ENCODE results near the gene AKAP13.

The AKAP13 gene

GRCh38 chr15:85607141-85607806 lies 226.9 kb downstream of the AKAP13 start:
- no peak for DNase-seq

- no peak for DNase-seq
These were observed 227.4 kb downstream of the AKAP13 start for GRCh38 chr15:85607842-85608241.

- DNase-seq: no peak
These were observed 229.1 kb downstream of the AKAP13 start for GRCh38 chr15:85609492-85609891.

GRCh38 chr15:85611361-85611760 lies 231.0 kb downstream of the AKAP13 start:
- DNase-seq: no peak

GRCh38 chr15:85614059-85614458 lies 233.7 kb downstream of the AKAP13 start:
- no peak for DNase-seq

GRCh38 chr15:85615930-85616329 lies 235.5 kb downstream of the AKAP13 start:
- DNase-seq: no peak

- no peak for DNase-seq
These were observed 236.2 kb downstream of the AKAP13 start for GRCh38 chr15:85616549-85617110.

- DNase-seq: no peak
These were observed 237.8 kb downstream of the AKAP13 start for GRCh38 chr15:85618228-85618505.

GRCh38 chr15:85618956-85619491 lies 238.6 kb downstream of the AKAP13 start:
- DNase-seq: peak; percentile 45 to 49

GRCh38 chr15:85619992-85620689 lies 239.7 kb downstream of the AKAP13 start:
- DNase-seq: no peak

- DNase-seq: no peak
These were observed 240.3 kb downstream of the AKAP13 start for GRCh38 chr15:85620690-85621049.

- no peak for DNase-seq
These were observed 240.7 kb downstream of the AKAP13 start for GRCh38 chr15:85621094-85621493.

GRCh38 chr15:85622221-85622831 lies 241.9 kb downstream of the AKAP13 start:
- no peak for DNase-seq

- DNase-seq: no peak
These were observed 243.1 kb downstream of the AKAP13 start for GRCh38 chr15:85623315-85624049.

- DNase-seq: no peak
These were observed 243.9 kb downstream of the AKAP13 start for GRCh38 chr15:85624291-85624801.

- DNase-seq: no peak
These were observed 244.9 kb downstream of the AKAP13 start for GRCh38 chr15:85625166-85625830.

GRCh38 chr15:85625856-85626255 lies 245.5 kb downstream of the AKAP13 start:
- no peak for DNase-seq

GRCh38 chr15:85627213-85627935 lies 247.0 kb downstream of the AKAP13 start:
- no peak for DNase-seq

GRCh38 chr15:85630311-85630710 lies 249.9 kb downstream of the AKAP13 start:
- DNase-seq: no peak

- no peak for DNase-seq
These were observed 250.6 kb downstream of the AKAP13 start for GRCh38 chr15:85631018-85631417.

- no peak for DNase-seq
These were observed 251.6 kb downstream of the AKAP13 start for GRCh38 chr15:85632014-85632413.

GRCh38 chr15:85633859-85634258 lies 253.5 kb downstream of the AKAP13 start:
- no peak for DNase-seq
